AG04449 (cell line): Measurements from ENCODE around the gene IL36A.

Source experiments
- CTCF ChIA-PET: fragments of 350-600 bp; formaldehyde crosslinking; extraction: SDS; loops from one replicate; lab custom pipeline; 2021; ENCODE audit warnings: antibody characterized with exemption; lab: Yijun Ruan, JAX
- POLR2A ChIA-PET: fragments of 400-600, 350-600 bp; formaldehyde crosslinking; extraction: SDS; loops from one replicate; lab custom pipeline; 2020; ENCODE audit warnings: antibody characterized with exemption, inconsistent platforms; lab: Yijun Ruan, JAX
- DNase-seq: peaks from one replicate; pipeline ENCODE4 v3.0.0-alpha.2; 2010; ENCODE audit warnings: low read depth, low spot score
- H3K4me3 ChIP-seq: 2 replicates; pipeline ENCODE4 v1.5.1; 2011; ENCODE audit warnings: low read depth, mild to moderate bottlenecking, control low read depth, low read length
- TF ChIP-seq, protein P1 (sequence below): IDR thresholded peaks from one replicate; pipeline ENCODE4 v1.5.1; 2011; ENCODE audit warnings: mild to moderate bottlenecking, moderate library complexity, low read length, control low read depth, inconsistent platforms; ENCODE audit not compliant: insufficient read depth; ENCODE audit errors: missing control alignments

IL36A gene

GRCh38 chr2:113015042-113015441 lies 9.8 kb downstream of the IL36A start:
- DNase-seq: no peak
- POLR2A ChIA-PET: no interaction called here
- CTCF ChIA-PET: no interaction called here
- no peak overlapping the region for H3K4me3 ChIP-seq
- TF ChIP-seq, protein P1, sequence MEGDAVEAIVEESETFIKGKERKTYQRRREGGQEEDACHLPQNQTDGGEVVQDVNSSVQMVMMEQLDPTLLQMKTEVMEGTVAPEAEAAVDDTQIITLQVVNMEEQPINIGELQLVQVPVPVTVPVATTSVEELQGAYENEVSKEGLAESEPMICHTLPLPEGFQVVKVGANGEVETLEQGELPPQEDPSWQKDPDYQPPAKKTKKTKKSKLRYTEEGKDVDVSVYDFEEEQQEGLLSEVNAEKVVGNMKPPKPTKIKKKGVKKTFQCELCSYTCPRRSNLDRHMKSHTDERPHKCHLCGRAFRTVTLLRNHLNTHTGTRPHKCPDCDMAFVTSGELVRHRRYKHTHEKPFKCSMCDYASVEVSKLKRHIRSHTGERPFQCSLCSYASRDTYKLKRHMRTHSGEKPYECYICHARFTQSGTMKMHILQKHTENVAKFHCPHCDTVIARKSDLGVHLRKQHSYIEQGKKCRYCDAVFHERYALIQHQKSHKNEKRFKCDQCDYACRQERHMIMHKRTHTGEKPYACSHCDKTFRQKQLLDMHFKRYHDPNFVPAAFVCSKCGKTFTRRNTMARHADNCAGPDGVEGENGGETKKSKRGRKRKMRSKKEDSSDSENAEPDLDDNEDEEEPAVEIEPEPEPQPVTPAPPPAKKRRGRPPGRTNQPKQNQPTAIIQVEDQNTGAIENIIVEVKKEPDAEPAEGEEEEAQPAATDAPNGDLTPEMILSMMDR: no peak

- TF ChIP-seq, protein P1: no peak
- CTCF ChIA-PET: no interaction called here
- POLR2A ChIA-PET: no interaction called here
- H3K4me3 ChIP-seq: no peak overlapping the region
- DNase-seq: no peak
These were observed 10.4 kb downstream of the IL36A start for GRCh38 chr2:113015655-113016054.

DNA sequence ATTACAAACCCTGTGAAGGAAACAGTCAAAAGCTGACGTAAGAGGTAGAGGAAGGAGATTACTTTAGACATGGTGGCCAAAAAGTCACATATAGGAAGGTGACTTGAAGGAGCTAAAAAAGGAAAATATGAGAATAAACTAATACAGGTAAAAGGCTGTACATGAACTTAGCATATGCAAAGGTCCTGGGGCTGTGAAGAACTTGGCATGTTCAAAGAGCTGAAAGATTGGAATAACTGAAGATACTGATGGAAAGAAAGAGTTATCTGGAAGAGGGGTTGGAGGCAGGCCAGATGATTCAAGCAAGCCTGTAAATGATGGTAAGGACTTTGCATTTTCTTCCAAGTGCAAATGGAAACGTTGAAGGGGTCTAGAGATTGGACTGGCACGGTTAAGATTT lies 13.2 kb downstream of the IL36A start:
- DNase-seq: no peak
- ChIA-PET POLR2A (no interaction called here), CTCF (no interaction called here)
- no peak overlapping the region for H3K4me3 ChIP-seq
- TF ChIP-seq, protein P1: no peak

DNA sequence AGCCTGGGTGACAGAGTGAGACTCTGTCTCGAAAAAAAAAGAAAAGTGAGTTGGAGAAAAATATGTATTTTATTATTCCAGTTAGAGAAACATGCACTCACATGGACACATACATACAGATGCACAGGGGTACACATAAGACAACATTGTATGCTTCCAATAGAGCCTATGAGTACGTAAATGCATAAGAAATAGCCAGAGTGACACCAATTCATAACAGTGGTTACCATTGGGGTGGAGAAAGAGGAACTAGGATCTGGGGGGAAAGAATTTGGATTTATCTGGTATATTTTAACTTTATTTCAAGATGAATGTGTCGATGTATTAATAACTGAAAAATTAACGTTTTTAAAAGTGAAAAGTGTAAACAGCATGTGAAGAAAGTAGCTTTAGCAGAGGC lies 16.1 kb downstream of the IL36A start:
- ChIA-PET CTCF (no interaction called here), POLR2A (no interaction called here)
- no peak for DNase-seq
- H3K4me3 ChIP-seq: no peak overlapping the region
- TF ChIP-seq, protein P1: no peak

- DNase-seq: no peak
- ChIA-PET CTCF (no interaction called here), POLR2A (no interaction called here)
- H3K4me3 ChIP-seq: no peak overlapping the region
- TF ChIP-seq, protein P1: no peak
These were observed 19.5 kb downstream of the IL36A start for GRCh38 chr2:113024764-113025163.

DNA sequence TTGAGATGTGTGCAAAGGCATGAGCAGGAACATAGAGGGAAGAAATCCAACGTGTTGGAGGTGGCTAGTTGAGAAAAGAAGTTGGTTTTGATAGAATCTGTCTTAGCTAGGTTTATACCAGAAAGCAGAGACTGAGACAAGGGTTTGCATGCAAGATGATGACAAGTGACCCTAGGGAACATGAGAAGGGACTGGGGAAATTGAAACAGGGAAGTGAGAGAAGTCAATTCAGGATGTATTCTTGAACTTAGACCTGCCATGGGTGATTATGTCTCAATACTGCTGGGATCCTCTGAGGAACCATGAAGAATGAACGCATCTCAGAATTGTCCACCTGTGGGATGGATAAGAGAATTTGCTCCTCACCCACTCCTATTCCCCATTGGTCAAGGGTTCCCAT lies 20.5 kb downstream of the IL36A start:
- no peak overlapping the region for H3K4me3 ChIP-seq
- POLR2A ChIA-PET: no interaction called here
- CTCF ChIA-PET: no interaction called here
- DNase-seq: no peak
- TF ChIP-seq, protein P1: no peak
